Adrenal gland (tissue), 5 donors: ENCODE measurements around the gene MACROD2.

Source experiments
- CTCF ChIP-seq, 6 experiments: fragments of 450-650 bp in 4 of 6; fragments of 200-600 bp in 2 of 6; sonication (generic) in 1 of 6; IDR thresholded peaks; 1 replicate in 5 of 6; 2 replicates in 1 of 6; pipeline versions ENCODE4 v1.5.1 to v1.8.0; 2016 to 2021; ENCODE audit warnings: antibody characterized with exemption in 6 of 6, mild to moderate bottlenecking in 2 of 6, moderate library complexity in 1 of 6
- POLR2A ChIP-seq, 2 donors: fragments of 450-650 bp; IDR thresholded peaks; one replicate each; pipeline ENCODE4 v1.6.1; 2017; ENCODE audit warnings: antibody characterized with exemption in 2 of 2, mild to moderate bottlenecking in 2 of 2, moderate library complexity in 1 of 2
- donor health status: DM: no; HTN: no; CAD: no.

GRCh38 chr20:15033269-15033668 lies 1038.0 kb downstream of the MACROD2 start:
- TF ChIP-seq CTCF (IDR thresholded peaks at IDR 0.05) (no peak), POLR2A (IDR thresholded peaks at IDR 0.05) (no peak)
